Mammary epithelial cell (primary cell): ENCODE data around the gene ATRIP.

Source experiments
- EZH2 ChIP-seq: IDR thresholded peaks from 2 replicates; pipeline ENCODE4 v1.6.1; 2012; ENCODE audit warnings: low read length, inconsistent platforms, borderline replicate concordance
- TF ChIP-seq, protein P1 (sequence below), 2 donors: IDR thresholded peaks in 1 of 2; conservative IDR thresholded peaks in 1 of 2; 2 replicates each; pipeline ENCODE4 v1.5.1; 2011 to 2012; ENCODE audit warnings: inconsistent platforms in 2 of 2, low read length in 2 of 2, mild to moderate bottlenecking in 2 of 2, control low read depth in 1 of 2, low read depth in 1 of 2; ENCODE audit not compliant: insufficient read depth in 1 of 2; ENCODE audit errors: extremely low read depth in 1 of 2

DNA sequence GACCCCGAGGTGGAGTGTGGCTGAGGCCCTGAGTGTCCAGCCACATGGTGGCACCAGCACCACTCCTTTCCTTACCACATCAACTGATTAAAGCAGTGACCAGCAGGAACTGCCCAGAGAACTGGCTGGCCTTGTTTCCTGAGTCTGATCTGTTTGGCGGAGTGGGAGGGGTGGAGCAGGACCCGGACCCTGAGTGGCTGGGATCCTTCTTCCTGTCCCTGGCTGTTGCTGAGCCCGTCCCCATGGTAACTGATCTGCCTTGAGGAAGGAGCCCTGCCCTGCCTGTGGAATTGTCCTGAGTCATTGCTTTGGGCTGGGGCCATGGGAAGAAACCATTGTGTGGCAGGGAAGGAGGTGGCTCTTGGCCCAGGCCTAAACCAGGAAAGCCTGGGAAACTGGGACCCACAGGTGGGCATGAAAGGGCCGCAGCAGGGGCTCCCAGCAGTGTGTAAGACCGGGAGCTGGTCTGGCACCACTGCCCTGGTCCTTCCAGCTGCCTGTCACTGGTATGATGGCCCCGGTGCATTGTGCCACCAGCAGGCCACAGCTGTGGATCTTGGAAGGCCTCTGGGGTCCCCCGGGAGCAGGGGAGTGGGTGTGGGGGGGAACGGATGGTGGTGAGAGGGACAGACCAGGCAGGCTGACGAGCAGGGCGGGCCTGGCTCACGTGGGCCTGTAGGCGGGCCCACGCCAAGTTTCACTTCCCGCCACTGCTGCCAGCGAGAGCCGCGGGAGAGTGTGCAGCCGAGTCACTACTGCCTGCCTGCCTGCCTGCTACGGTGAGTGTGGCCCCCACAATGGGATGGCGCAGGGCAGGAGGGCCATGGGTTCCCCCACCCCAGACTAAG, 19.2 kb downstream of the ATRIP start:
- TF ChIP-seq, protein P1, sequence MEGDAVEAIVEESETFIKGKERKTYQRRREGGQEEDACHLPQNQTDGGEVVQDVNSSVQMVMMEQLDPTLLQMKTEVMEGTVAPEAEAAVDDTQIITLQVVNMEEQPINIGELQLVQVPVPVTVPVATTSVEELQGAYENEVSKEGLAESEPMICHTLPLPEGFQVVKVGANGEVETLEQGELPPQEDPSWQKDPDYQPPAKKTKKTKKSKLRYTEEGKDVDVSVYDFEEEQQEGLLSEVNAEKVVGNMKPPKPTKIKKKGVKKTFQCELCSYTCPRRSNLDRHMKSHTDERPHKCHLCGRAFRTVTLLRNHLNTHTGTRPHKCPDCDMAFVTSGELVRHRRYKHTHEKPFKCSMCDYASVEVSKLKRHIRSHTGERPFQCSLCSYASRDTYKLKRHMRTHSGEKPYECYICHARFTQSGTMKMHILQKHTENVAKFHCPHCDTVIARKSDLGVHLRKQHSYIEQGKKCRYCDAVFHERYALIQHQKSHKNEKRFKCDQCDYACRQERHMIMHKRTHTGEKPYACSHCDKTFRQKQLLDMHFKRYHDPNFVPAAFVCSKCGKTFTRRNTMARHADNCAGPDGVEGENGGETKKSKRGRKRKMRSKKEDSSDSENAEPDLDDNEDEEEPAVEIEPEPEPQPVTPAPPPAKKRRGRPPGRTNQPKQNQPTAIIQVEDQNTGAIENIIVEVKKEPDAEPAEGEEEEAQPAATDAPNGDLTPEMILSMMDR (conservative IDR thresholded peaks at IDR 0.05 in 1 of 2, IDR thresholded peaks at IDR 0.05 in 1 of 2; ENCODE audit: extremely low read depth in 1 of 2, insufficient read depth in 1 of 2, low read depth in 1 of 2, low read length in 2 of 2), result peak; percentile 45 to 81
- no peak for TF ChIP-seq EZH2
